Panc1 (cell line): ENCODE results near the gene SH3PXD2A. TPM values are rescaled to one million over a fixed set of nuclear protein-coding genes. Genes with fewer than 3 reads are reported as not detected.

Experiments used
- ATAC-seq: fragments of 200-7000 bp; cut with Tn5 transposase; 2 replicates; pipeline ENCODE4 v1.9.1; 2020; ENCODE audit warnings: mild to moderate bottlenecking, moderate library complexity
- BruUV-seq: library from RNA; stranded (reverse); fragments of 400-500 nt; replicated peaks from 2 replicates; lab custom pipeline; 2021; lab: Mats Ljungman, UMichigan
- CTCF ChIA-PET: fragments of 300-600 bp; sonication (Branson Sonifier 250); formaldehyde crosslinking; loops from one replicate; lab custom pipeline; 2022; ENCODE audit warnings: antibody characterized with exemption; lab: Charles Lee
- POLR2A ChIA-PET: fragments of 300-600 bp; sonication (Branson Sonifier 250); formaldehyde crosslinking; loops from one replicate; lab custom pipeline; 2022; ENCODE audit warnings: antibody characterized with exemption; lab: Charles Lee
- DNase-seq: peaks from one replicate; pipeline ENCODE4 v3.0.0-alpha.2; 2010; ENCODE audit warnings: low read depth, low spot score
- H3K27ac ChIP-seq: 2 replicates; pipeline ENCODE4 v1.5.1; 2011; ENCODE audit warnings: mild to moderate bottlenecking, low read length, inconsistent platforms
- H3K27me3 ChIP-seq: fragments of 200-500 bp; sonication (Bioruptor generic); 2 replicates; pipeline ENCODE4 v1.6.0; 2014; ENCODE audit warnings: low read length, inconsistent platforms; ENCODE audit not compliant: control insufficient read depth, insufficient read depth
- H3K36me3 ChIP-seq: fragments of 200-500 bp; sonication (Bioruptor generic); 2 replicates; pipeline ENCODE4 v1.5.1; 2014; ENCODE audit warnings: inconsistent platforms, mild to moderate bottlenecking, low read length, moderate library complexity; ENCODE audit not compliant: control insufficient read depth, insufficient read depth
- H3K4me1 ChIP-seq: 2 replicates; pipeline ENCODE4 v1.5.1; 2011; ENCODE audit warnings: inconsistent platforms, mild to moderate bottlenecking, low read length, moderate library complexity; ENCODE audit not compliant: control insufficient read depth, insufficient read depth
- H3K4me3 ChIP-seq, 2 experiments: 2 replicates each; pipeline ENCODE4 v1.5.1; 2011 to 2012; ENCODE audit warnings: low read depth in 2 of 2, low read length in 2 of 2, mild to moderate bottlenecking in 2 of 2, inconsistent platforms in 1 of 2, moderate library complexity in 1 of 2
- H3K9me3 ChIP-seq: fragments of 200-500 bp; sonication (Bioruptor generic); 2 replicates; pipeline ENCODE4 v1.5.1; 2014; ENCODE audit warnings: low read depth, mild to moderate bottlenecking, inconsistent platforms, low read length, moderate library complexity; ENCODE audit not compliant: control insufficient read depth, insufficient read depth
- POLR2AphosphoS5 ChIP-seq: IDR thresholded peaks from 2 replicates; pipeline ENCODE4 v1.6.1; 2012; ENCODE audit warnings: mild to moderate bottlenecking, low read depth, low read length, moderate library complexity
- SIN3A ChIP-seq: IDR thresholded peaks from 2 replicates; pipeline ENCODE4 v1.6.1; 2012; ENCODE audit warnings: low read depth, mild to moderate bottlenecking, low read length, moderate library complexity, borderline replicate concordance; ENCODE audit not compliant: insufficient read depth
- TCF7L2 ChIP-seq: IDR thresholded peaks from 2 replicates; pipeline ENCODE4 v1.6.1; 2011; ENCODE audit warnings: mild to moderate bottlenecking, low read depth, low read length, inconsistent platforms
- in situ Hi-C: cut with HindIII; loops from 2 replicates; pipeline ENCODE4 v1.10.0; 2016; ENCODE audit warnings: low sequenced_read_pairs, low pct_unique_long_range_greater_than_20kb
- intact Hi-C: fragments of 100-400 bp; cut with micrococcal nuclease; formaldehyde crosslinking; loops from one replicate; pipeline ENCODE4 v1.10.0; 2022; ENCODE audit not compliant: unreplicated experiment
- total RNA-seq: library from RNA; stranded (reverse); gene quantifications from one replicate; pipeline ENCODE4 v1.2.1, GENCODE V29; 2021; ENCODE audit not compliant: unreplicated experiment
- TF ChIP-seq, protein P1 (sequence below), 2 experiments: IDR thresholded peaks; 2 replicates each; pipeline ENCODE4 v1.6.1; 2011 to 2012; ENCODE audit warnings: low read depth in 2 of 2, control low read depth in 1 of 2, low read length in 1 of 2, mild to moderate bottlenecking in 1 of 2, moderate library complexity in 1 of 2; ENCODE audit not compliant: insufficient read depth in 1 of 2
- TF ChIP-seq, protein P2 (sequence below): fragments of 450-650 bp; IDR thresholded peaks from 2 replicates; pipeline ENCODE4 v1.5.1; 2017; ENCODE audit warnings: mild to moderate bottlenecking

The SH3PXD2A gene
- total RNA-seq, 1 experiment from 2014 or later = 5.7 TPM

DNA sequence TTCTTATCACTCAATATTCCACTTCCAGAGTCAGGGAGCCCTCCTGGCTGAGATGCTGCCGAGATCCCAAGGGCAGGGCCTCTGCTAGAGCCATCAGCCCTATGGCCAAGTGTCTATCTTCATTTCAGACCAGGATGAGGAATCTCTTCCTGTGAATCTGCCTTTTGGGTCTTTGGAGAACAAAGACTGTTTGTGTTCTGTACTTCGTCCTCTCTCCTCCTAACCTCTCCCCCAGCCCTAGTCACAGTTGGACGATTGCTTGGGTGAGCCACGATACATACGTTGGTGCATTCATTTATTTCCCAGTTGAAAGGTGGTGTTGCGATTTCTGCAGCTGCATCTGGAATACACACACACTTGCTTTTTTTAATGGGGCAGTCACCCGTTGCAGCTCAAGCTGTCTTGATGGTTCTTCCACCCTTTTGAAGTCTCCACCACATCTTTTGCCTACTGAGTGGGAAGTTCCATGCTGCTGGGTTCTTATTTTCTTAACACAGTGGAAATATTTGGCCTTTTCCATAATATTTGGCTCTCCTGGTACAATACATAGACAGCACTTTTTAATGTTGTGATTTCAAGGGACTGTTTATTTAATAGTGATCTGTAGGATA lies 26.7 kb downstream of the SH3PXD2A start:
- no TSS peak for BruUV-seq
- H3K27ac ChIP-seq = no peak overlapping the region
- in situ Hi-C loops = no loop called here
- ChIA-PET CTCF (no interaction called here), POLR2A (interaction anchor here (0.6 kb wide), 1 partner anchor 119 kb away, joined by 5 read pairs; no protein-coding TSS in a partner anchor)
- no peak overlapping the region for H3K4me3 ChIP-seq
- intact Hi-C loops = no loop called here
- no peaks in the 10 kb centered on the region for H3K36me3 ChIP-seq
- TF ChIP-seq POLR2AphosphoS5 = no peak
- TF ChIP-seq SIN3A = no peak
- TF ChIP-seq, protein P1, sequence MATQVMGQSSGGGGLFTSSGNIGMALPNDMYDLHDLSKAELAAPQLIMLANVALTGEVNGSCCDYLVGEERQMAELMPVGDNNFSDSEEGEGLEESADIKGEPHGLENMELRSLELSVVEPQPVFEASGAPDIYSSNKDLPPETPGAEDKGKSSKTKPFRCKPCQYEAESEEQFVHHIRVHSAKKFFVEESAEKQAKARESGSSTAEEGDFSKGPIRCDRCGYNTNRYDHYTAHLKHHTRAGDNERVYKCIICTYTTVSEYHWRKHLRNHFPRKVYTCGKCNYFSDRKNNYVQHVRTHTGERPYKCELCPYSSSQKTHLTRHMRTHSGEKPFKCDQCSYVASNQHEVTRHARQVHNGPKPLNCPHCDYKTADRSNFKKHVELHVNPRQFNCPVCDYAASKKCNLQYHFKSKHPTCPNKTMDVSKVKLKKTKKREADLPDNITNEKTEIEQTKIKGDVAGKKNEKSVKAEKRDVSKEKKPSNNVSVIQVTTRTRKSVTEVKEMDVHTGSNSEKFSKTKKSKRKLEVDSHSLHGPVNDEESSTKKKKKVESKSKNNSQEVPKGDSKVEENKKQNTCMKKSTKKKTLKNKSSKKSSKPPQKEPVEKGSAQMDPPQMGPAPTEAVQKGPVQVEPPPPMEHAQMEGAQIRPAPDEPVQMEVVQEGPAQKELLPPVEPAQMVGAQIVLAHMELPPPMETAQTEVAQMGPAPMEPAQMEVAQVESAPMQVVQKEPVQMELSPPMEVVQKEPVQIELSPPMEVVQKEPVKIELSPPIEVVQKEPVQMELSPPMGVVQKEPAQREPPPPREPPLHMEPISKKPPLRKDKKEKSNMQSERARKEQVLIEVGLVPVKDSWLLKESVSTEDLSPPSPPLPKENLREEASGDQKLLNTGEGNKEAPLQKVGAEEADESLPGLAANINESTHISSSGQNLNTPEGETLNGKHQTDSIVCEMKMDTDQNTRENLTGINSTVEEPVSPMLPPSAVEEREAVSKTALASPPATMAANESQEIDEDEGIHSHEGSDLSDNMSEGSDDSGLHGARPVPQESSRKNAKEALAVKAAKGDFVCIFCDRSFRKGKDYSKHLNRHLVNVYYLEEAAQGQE (IDR thresholded peaks at IDR 0.05; ENCODE audit: insufficient read depth in 1 of 2, low read depth in 2 of 2, low read length in 1 of 2) = no peak
- TF ChIP-seq, protein P2, sequence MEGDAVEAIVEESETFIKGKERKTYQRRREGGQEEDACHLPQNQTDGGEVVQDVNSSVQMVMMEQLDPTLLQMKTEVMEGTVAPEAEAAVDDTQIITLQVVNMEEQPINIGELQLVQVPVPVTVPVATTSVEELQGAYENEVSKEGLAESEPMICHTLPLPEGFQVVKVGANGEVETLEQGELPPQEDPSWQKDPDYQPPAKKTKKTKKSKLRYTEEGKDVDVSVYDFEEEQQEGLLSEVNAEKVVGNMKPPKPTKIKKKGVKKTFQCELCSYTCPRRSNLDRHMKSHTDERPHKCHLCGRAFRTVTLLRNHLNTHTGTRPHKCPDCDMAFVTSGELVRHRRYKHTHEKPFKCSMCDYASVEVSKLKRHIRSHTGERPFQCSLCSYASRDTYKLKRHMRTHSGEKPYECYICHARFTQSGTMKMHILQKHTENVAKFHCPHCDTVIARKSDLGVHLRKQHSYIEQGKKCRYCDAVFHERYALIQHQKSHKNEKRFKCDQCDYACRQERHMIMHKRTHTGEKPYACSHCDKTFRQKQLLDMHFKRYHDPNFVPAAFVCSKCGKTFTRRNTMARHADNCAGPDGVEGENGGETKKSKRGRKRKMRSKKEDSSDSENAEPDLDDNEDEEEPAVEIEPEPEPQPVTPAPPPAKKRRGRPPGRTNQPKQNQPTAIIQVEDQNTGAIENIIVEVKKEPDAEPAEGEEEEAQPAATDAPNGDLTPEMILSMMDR = no peak
- DNase-seq = no peak
- H3K4me1 ChIP-seq = 0 out of 2 replicates have a peak, but pooled peaks cover 4% of the 10 kb centered on the region
- H3K9me3 ChIP-seq = peaks cover 7% of the 10 kb centered on the region; the same call in 1 of the 2 replicates
- H3K27me3 ChIP-seq = no peaks in the 10 kb centered on the region
- ATAC-seq = no peak

DNA sequence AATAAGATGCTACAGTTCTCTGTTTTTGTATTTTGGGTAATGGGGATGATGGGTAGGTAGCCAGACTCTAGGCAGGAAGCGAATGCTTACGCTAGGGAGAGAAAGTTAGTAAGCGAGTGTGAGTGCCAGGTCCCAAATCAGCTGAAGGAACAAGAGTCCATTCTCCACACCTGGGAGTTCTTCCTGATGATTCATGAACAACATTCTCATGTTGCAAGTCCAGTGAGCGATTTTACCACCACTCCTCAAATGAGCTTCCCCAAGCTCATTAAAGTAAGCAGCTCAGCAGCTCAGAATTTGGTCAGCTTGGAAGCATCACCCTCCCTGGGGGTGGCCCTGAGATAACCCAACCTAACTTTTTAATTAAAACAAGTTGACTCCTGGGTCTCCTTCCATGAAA lies 27.3 kb downstream of the SH3PXD2A start:
- peaks cover 5% of the 10 kb centered on the region; the same call in 1 of the 2 replicates for H3K9me3 ChIP-seq
- intact Hi-C loops (no loop called here), in situ Hi-C loops (no loop called here)
- no peak overlapping the region for H3K27ac ChIP-seq
- 0 out of 2 replicates have a peak, but pooled peaks cover 4% of the 10 kb centered on the region for H3K4me1 ChIP-seq
- no peak for ATAC-seq
- TF ChIP-seq SIN3A (no peak), POLR2AphosphoS5 (no peak), TCF7L2 (no peak)
- TF ChIP-seq, protein P2 = no peak
- TF ChIP-seq, protein P1 (IDR thresholded peaks at IDR 0.05; ENCODE audit: insufficient read depth in 1 of 2, low read depth in 2 of 2, low read length in 1 of 2) = no peak
- H3K36me3 ChIP-seq = no peaks in the 10 kb centered on the region
- no TSS peak for BruUV-seq
- no peaks in the 10 kb centered on the region for H3K27me3 ChIP-seq
- CTCF ChIA-PET = no interaction called here
- POLR2A ChIA-PET = interaction anchor here (0.6 kb wide), 1 partner anchor 118 kb away, joined by 5 read pairs; no protein-coding TSS in a partner anchor
- no peak for DNase-seq
- H3K4me3 ChIP-seq = no peak overlapping the region
